Endothelial cell of hepatic sinusoid (primary cell): ENCODE results near the gene ACVR1.

Source experiments
- in situ Hi-C: cut with HindIII; loops from 2 replicates; pipeline ENCODE4 v1.10.0; 2017; ENCODE audit warnings: low sequenced_read_pairs

The ACVR1 gene

DNA sequence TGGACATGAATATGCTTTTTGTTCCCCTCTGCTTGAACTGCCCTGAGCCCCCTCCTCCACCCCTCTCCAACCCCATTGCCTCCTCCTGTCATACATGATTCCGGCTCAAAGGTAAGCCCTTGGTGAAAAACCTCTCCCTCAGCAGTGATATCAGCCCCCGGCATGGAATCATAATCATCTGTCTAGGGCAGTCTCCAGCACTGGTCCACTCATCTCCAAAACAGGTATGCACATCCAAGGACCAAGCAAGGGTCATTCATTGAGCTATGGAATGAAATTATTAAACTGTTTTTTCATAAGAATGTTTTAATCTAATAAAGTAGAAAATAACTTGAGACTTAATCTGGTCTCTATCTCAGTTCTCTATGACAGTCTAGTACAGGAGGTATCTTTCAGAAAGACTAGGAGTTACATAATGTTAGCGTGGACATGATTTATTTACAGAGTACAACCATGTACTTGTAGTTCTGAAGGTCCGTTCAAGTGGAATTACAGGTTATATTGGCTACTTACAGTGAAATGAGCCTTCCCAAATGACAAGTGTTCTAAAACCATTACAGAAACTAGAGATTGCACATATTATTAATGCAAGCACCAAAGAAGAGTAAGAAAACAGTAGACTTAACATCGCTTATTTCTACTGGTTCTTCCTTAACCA, 75.2 kb downstream of the ACVR1 start:
- in situ Hi-C loops: no loop called here

DNA sequence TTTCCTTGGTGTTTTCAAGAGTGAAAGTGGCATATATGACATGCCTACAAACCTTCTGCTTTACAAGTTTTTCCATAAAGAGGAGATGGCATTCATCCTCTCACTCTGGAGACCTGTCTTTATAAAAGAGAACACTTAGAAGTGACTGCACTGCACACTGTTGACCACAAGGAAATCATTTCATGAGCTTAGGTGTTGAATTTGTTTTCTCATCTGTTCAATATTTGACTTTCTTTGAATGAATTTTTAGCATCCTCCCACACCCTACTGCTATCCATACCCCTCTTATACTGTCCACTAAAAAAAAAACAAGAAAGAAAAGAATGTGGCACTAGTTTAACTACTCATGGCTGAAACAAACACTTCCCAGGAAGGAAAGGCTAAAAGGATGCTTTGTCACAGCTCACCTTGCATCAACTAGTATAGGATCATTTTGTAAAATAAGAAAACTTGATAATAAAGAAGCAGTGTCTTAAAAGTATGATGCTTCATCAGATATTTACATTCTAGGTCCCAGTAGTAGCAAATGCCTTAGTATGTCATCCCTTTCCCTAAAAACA, 83.0 kb downstream of the ACVR1 start:
- in situ Hi-C loops: no loop called here

- in situ Hi-C loops: no loop called here
Measured at GRCh38 chr2:157792335-157793052, 83.6 kb downstream of the ACVR1 start.

DNA sequence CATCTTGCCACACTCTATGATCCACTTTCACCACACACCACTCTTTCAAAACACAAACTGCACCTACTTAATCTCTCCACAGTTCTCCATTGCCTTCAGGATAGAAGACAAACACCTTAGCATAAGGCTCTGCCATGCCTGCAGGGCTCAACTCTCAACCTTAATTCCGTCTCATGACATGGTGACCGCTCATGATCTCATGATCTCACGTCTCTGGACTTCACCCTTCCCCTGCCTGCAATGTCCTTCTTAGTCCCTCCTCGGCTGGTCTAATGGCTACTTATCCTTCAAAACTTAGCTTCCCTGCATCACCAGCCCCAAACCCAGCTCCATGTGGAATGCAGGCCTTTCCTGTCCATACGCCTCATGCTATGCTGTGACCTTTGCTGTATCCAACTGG, 85.3 kb downstream of the ACVR1 start:
- in situ Hi-C loops: no loop called here

- in situ Hi-C loops: loop anchor here (5.0 kb wide), 1 partner anchor 217 kb away; no protein-coding TSS in a partner anchor
Measured at GRCh38 chr2:157789933-157790511, 86.1 kb downstream of the ACVR1 start.

- in situ Hi-C loops: loop anchor here (5.0 kb wide), 1 partner anchor 218 kb away; no protein-coding TSS in a partner anchor
Measured at GRCh38 chr2:157789256-157789655, 86.9 kb downstream of the ACVR1 start.

GRCh38 chr2:157788201-157788600, 87.9 kb downstream of the ACVR1 start:
- in situ Hi-C loops: loop anchor here (5.0 kb wide), 1 partner anchor 219 kb away; no protein-coding TSS in a partner anchor

DNA sequence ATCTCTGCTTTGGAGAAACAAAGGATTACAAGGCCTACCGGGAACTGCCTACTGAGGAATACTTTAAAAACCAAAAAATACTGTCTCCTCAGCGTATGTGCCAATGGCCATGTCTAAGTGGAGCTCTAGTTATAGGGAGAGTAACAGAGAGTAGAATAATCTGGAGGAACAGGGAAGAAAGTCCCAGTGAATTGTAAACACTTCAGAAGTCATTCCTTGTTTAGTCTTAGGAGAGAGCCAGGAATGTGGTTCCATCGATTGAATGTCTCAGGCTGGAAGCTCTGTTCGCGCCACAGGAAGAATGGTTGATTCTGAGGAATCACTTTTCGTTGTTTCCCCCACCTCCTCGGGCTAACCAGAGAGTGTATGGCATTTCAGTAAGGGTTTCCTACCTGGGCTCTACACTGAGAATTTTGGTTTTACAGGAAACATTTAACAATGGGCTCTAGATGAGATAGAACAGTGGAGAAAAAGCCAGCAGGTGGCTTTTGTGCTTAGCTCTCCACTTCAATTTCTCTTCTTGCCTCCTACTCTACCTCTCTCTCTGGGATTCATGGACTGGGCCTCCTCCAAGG, 88.7 kb downstream of the ACVR1 start:
- in situ Hi-C loops: loop anchor here (5.0 kb wide), 1 partner anchor 220 kb away; no protein-coding TSS in a partner anchor

DNA sequence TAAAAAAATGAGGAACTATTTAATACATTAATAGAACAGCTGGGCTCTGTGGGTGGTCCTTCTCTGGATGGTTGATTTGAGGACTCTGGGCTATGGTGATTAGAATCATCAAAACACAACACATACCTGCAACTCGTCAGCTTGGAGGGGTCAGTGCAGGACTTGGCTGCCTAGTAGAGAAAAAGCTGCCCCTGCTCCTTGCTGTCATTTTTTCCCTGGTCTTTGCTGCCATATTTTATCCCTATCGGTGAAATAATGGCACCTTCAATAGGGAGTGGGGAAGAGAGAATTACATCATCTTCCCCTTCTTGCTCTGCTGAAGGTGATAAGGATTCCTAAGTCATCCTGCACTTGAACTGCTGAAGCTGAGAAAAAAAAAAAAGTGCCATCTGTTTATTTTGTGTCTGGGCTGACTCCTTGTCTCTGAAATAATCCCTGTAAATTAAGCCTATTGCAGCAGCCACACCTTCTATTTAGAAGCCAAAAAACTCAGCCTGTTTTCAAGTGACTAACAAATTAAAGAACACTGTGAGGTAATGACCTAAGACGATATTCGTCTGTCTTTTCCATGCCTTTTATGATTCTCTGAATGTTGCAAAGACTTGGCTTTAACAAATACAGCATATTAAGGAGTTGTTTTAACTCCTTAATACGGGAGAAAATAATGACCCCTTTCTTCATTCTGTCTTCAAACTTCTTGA, 89.3 kb downstream of the ACVR1 start:
- in situ Hi-C loops: loop anchor here (5.0 kb wide), 1 partner anchor 220 kb away; no protein-coding TSS in a partner anchor

GRCh38 chr2:157785866-157786662, 90.1 kb downstream of the ACVR1 start:
- in situ Hi-C loops: loop anchor here (5.0 kb wide), 1 partner anchor 221 kb away; no protein-coding TSS in a partner anchor

DNA sequence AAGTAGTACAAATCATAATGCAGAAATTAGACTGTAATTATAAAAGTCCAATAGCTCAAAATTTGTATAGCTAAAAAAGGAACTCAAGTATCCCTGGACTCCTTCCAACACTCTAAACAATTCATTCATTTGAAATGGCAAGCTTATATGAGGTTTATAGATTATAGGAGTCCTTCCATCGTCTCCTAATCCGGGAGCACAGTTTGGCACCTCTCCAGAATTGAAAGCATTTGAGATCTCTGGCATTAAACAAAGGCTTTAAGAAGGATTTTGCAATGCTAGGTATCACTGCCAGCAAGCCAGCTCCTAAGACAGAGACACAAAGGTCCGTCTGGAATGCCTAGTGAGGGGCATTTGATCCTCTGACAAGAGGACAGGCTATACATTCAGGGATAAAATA, 90.9 kb downstream of the ACVR1 start:
- in situ Hi-C loops: loop anchor here (5.0 kb wide), 1 partner anchor 222 kb away; no protein-coding TSS in a partner anchor

- in situ Hi-C loops: loop anchor here (5.0 kb wide), 1 partner anchor 223 kb away; no protein-coding TSS in a partner anchor
Measured at GRCh38 chr2:157784823-157785175, 91.3 kb downstream of the ACVR1 start.

DNA sequence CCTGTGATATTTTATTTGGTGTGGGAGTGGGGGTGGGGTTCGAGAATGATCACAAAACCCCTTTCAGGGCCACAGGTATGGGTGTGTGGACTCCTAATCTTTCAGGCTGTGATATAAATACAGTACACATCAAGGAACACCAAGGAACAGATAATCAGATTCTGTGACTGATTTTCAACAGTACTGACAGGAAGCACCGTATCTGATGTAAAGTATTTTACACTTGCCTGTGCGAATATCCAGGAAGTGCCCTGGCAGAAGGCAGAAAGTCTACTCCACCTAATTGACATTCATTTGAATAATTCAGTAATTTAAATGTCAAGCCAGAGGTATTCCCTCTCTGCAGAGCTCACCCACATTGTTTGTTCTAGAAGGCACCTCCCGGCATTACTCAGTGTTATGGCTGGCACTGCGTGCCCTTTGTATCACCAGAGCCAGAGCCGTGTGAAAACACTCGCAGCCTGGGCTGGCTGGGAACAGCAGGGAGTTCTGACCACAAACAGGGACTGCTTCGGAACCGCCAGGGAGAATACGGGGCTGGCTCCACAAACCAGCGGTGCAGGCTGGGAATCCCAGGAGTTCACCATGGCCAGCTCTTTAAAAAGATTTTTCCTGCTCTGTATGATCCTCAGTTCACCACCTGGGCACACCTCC, 91.8 kb downstream of the ACVR1 start:
- in situ Hi-C loops: no loop called here

GRCh38 chr2:157783245-157783644, 92.9 kb downstream of the ACVR1 start:
- in situ Hi-C loops: no loop called here

DNA sequence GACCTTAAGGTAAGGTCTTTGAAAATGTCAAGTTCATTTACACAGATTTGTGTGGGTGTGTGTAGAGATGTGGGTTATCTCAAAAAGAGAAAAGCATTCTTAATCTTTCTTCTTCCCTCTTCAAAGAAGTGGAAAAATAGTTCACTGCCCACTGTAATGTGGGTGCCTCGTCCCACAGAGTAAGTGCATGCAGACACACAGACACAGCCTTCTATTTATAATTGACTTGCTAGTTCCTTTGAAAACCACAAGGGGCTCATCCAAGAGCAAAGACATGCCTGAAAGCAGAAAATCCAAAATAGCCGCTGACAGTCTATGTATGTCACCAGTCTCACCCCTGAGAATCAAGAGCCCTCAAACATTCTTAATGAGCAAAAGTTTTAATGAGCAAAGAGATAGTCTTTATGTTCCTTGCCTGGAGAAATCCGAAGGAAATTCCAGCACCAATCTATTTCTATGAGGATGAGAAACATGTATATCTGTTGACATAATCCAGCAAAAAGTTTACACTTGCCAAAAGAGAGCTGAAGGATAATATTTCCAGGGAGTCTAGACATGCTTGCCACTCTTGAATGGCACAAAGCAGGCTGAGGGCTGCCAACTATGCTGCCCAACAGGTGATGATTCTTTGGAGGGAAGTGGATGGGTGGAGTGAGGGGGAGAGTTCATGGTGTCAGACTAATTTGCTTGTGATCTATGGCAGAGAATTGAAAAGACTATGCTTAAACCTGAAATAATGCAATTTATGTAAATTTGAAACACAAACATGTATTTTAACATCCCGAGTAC, 93.9 kb downstream of the ACVR1 start:
- in situ Hi-C loops: no loop called here

DNA sequence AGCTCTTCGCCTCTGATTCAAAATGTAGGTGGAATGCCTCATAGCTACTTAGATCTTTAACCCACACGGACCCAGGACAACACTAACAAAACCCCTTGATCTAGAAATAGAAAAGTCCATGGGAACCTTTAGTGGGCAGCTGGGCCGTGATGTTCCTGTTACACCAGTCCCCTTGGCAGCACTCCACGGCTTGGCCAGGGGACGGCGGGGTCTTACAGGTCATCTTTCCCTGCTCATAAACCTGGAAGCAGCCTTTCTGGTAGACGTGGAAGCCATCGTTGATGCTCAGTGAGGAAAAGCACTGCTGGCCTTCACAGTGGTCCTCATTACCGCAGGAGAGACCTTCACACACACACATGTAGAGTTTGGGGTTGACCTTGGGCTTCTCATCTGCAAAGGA, 95.9 kb downstream of the ACVR1 start:
- in situ Hi-C loops: no loop called here

DNA sequence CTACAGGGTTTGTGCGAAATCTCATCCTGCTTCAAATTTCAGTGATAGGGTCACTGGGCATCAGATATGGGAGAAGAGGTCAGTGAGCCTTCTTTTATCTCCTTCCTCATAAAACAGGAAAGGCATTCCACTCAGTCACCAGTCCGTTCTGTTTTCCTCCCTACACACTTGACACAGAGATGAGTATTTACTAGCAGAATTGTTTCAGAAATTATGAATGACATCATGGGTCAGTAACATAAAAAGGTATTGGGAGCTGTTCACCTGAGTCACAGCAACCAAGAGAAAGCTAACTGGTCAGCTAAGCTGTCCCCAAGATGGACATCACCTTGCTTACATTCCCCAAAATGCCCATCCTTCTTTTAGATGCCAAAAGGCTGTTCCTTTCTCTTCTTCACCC, 96.3 kb downstream of the ACVR1 start:
- in situ Hi-C loops: loop anchor here (5.0 kb wide), 1 partner anchor 98 kb away; the partner anchor contains the start of gene ACVR1

GRCh38 chr2:157777427-157777826, 98.7 kb downstream of the ACVR1 start:
- in situ Hi-C loops: loop anchor here (5.0 kb wide), 1 partner anchor 100 kb away; the partner anchor contains the start of gene ACVR1
